Neuronal stem cell (in vitro differentiated cells): ENCODE measurements around the gene KCNS3.

Experiments used
- DNase-seq: peaks from one replicate; pipeline ENCODE4 v3.0.0-alpha.2; 2013; ENCODE audit warnings: low spot score
- H2AFZ ChIP-seq: one replicate; pipeline ENCODE4 v1.6.1; 2013; ENCODE audit warnings: mild to moderate bottlenecking, low read length, inconsistent platforms
- H2AK5ac ChIP-seq: 2 replicates; pipeline ENCODE4 v1.6.1; 2013; ENCODE audit warnings: low read depth, mild to moderate bottlenecking, inconsistent platforms, low read length, moderate library complexity, mixed read lengths
- H2BK120ac ChIP-seq: 2 replicates; pipeline ENCODE4 v1.6.1; 2013; ENCODE audit warnings: low read depth, mild to moderate bottlenecking, inconsistent platforms, low read length, moderate library complexity, mixed read lengths
- H2BK12ac ChIP-seq: one replicate; pipeline ENCODE4 v1.6.1; 2013; ENCODE audit warnings: low read length, inconsistent platforms
- H2BK15ac ChIP-seq: 2 replicates; pipeline ENCODE4 v1.6.1; 2013; ENCODE audit warnings: mild to moderate bottlenecking, low read length, inconsistent platforms, mixed read lengths
- H2BK5ac ChIP-seq: one replicate; pipeline ENCODE4 v1.6.1; 2013; ENCODE audit warnings: inconsistent platforms, mild to moderate bottlenecking, low read length, moderate library complexity
- H3K14ac ChIP-seq: one replicate; pipeline ENCODE4 v1.6.1; 2013; ENCODE audit warnings: low read length, inconsistent platforms
- H3K18ac ChIP-seq: 2 replicates; pipeline ENCODE4 v1.6.1; 2013; ENCODE audit warnings: low read length, inconsistent platforms
- H3K23ac ChIP-seq: 2 replicates; pipeline ENCODE4 v1.6.1; 2013; ENCODE audit warnings: low read depth, mild to moderate bottlenecking, mixed read lengths, low read length, inconsistent platforms; ENCODE audit not compliant: poor library complexity
- H3K27ac ChIP-seq: replicated peaks from 3 replicates; pipeline ENCODE4 v1.5.1; 2013; ENCODE audit warnings: low read length, inconsistent platforms
- H3K27me3 ChIP-seq, 3 experiments: 2 replicates each; pipeline ENCODE4 v1.6.1; 2013; ENCODE audit warnings: low read length in 3 of 3, mild to moderate bottlenecking in 2 of 3, inconsistent platforms in 1 of 3, low read depth in 1 of 3, mixed read lengths in 1 of 3, moderate library complexity in 1 of 3; ENCODE audit not compliant: control insufficient read depth in 3 of 3, insufficient read depth in 3 of 3
- H3K36me3 ChIP-seq, 2 donors: replicated peaks in 1 of 2; 2 replicates each; pipeline ENCODE4 v1.6.1; 2013; ENCODE audit warnings: low read length in 2 of 2; ENCODE audit not compliant: control insufficient read depth in 2 of 2, insufficient read depth in 2 of 2
- H3K4ac ChIP-seq: 2 replicates; pipeline ENCODE4 v1.6.1; 2013; ENCODE audit warnings: inconsistent platforms, mild to moderate bottlenecking, low read length, moderate library complexity
- H3K4me1 ChIP-seq, 2 donors: 1 replicate in 1 of 2; 2 replicates in 1 of 2; pipeline ENCODE4 v1.6.1; 2013; ENCODE audit warnings: low read length in 2 of 2, low read depth in 1 of 2; ENCODE audit not compliant: control insufficient read depth in 2 of 2, insufficient read depth in 1 of 2
- H3K4me2 ChIP-seq: one replicate; pipeline ENCODE4 v1.6.1; 2013; ENCODE audit warnings: mild to moderate bottlenecking, low read length, inconsistent platforms; ENCODE audit not compliant: insufficient read depth, poor library complexity, severe bottlenecking
- H3K4me3 ChIP-seq, 2 donors: 2 replicates each; pipeline ENCODE4 v1.5.1; 2013; ENCODE audit warnings: low read length in 2 of 2, mild to moderate bottlenecking in 2 of 2, inconsistent platforms in 1 of 2, moderate library complexity in 1 of 2
- H3K79me1 ChIP-seq: one replicate; pipeline ENCODE4 v1.6.1; 2013; ENCODE audit warnings: low read depth, mild to moderate bottlenecking, inconsistent platforms, low read length, moderate library complexity
- H3K9ac ChIP-seq: one replicate; pipeline ENCODE4 v1.6.1; 2013; ENCODE audit warnings: mild to moderate bottlenecking, low read depth, low read length, inconsistent platforms; ENCODE audit not compliant: poor library complexity
- H3K9me3 ChIP-seq, 2 donors: replicated peaks in 1 of 2; 2 replicates each; pipeline versions ENCODE3 to v1.6.1; 2013; ENCODE audit warnings: low read length in 2 of 2, mild to moderate bottlenecking in 2 of 2, inconsistent platforms in 1 of 2, low read depth in 1 of 2, mixed read lengths in 1 of 2, moderate library complexity in 1 of 2; ENCODE audit not compliant: control insufficient read depth in 2 of 2, insufficient read depth in 1 of 2
- H4K8ac ChIP-seq: one replicate; pipeline ENCODE4 v1.6.1; 2013; ENCODE audit warnings: low read depth, mild to moderate bottlenecking, inconsistent platforms, low read length, moderate library complexity
- H4K91ac ChIP-seq: one replicate; pipeline ENCODE4 v1.6.1; 2013; ENCODE audit warnings: low read length, low read depth, mild to moderate bottlenecking, inconsistent platforms; ENCODE audit not compliant: poor library complexity
- whole genome bisulfite sequencing, 2 donors: extraction: QIAGEN DNeasy Blood & Tissue Kit; methylation state at CpG; one replicate each; pipeline ENCODE4 v1.1.7; 2013; ENCODE audit warnings: missing lambda C conversion rate in 2 of 2, mixed read lengths in 1 of 2; ENCODE audit not compliant: insufficient read length in 2 of 2, insufficient replicate concordance in 1 of 2; ENCODE audit errors: extremely low coverage in 2 of 2; 5-methylcytosine and 5-hydroxymethylcytosine counted together

KCNS3 gene

GRCh38 chr2:17879913-17880274, 1.4 kb downstream of the KCNS3 start:
- H2BK15ac ChIP-seq = no peak overlapping the region
- H3K9ac ChIP-seq = no peak overlapping the region
- no peak overlapping the region for H3K18ac ChIP-seq
- H2AK5ac ChIP-seq = no peak overlapping the region
- no peak overlapping the region for H2BK120ac ChIP-seq
- no peak overlapping the region for H4K91ac ChIP-seq
- no peaks in the 10 kb centered on the region for H3K9me3 ChIP-seq
- peak overlapping the region; percentile 39 for H2BK5ac ChIP-seq
- no peak overlapping the region for H3K4ac ChIP-seq
- no peak overlapping the region for H3K14ac ChIP-seq
- no peak overlapping the region for H4K8ac ChIP-seq
- peak overlapping the region; percentile 87 for H2AFZ ChIP-seq
- DNase-seq = no peak
- no peaks in the 10 kb centered on the region for H3K79me1 ChIP-seq
- no peak overlapping the region for H2BK12ac ChIP-seq
- no peak overlapping the region for H3K27ac ChIP-seq
- H3K4me3 ChIP-seq = peak overlapping the region in 1 of 2 donors; percentile 94
- H3K23ac ChIP-seq = no peak overlapping the region
- no peaks in the 10 kb centered on the region for H3K36me3 ChIP-seq
- peaks cover 0 to 5% of the 10 kb centered on the region in 2 donors for H3K4me1 ChIP-seq
- peak overlapping the region; percentile 84 for H3K4me2 ChIP-seq
- H3K27me3 ChIP-seq = peaks cover 4 to 72% (median 28%) of the 10 kb centered on the region in 3 experiments
- WGBS, 2 donors = no CpG with 5 or more reads among the region's 9 CpGs

- Histone ChIP-seq H3K36me3 (no peaks in the 10 kb centered on the region), H3K23ac (no peak overlapping the region), H2BK120ac (no peak overlapping the region), H3K9me3 (no peaks in the 10 kb centered on the region), H3K18ac (no peak overlapping the region), H2BK12ac (no peak overlapping the region), H2BK5ac (no peak overlapping the region), H3K4ac (no peak overlapping the region), H2AFZ (no peak overlapping the region), H2BK15ac (no peak overlapping the region), H3K4me1 (no peaks in the 10 kb centered on the region), H3K14ac (no peak overlapping the region), H3K4me3 (no peak overlapping the region), H3K4me2 (no peak overlapping the region), H2AK5ac (no peak overlapping the region), H4K8ac (no peak overlapping the region), H3K27me3 (no peaks in the 10 kb centered on the region), H3K9ac (no peak overlapping the region), H3K79me1 (peaks cover 1% of the 10 kb centered on the region), H4K91ac (no peak overlapping the region), H3K27ac (no peak overlapping the region)
- WGBS, 2 donors = no CpG with 5 or more reads among the region's 10 CpGs
- DNase-seq = no peak
Observed at GRCh38 chr2:17892770-17893534, 14.5 kb downstream of the KCNS3 start.

DNA sequence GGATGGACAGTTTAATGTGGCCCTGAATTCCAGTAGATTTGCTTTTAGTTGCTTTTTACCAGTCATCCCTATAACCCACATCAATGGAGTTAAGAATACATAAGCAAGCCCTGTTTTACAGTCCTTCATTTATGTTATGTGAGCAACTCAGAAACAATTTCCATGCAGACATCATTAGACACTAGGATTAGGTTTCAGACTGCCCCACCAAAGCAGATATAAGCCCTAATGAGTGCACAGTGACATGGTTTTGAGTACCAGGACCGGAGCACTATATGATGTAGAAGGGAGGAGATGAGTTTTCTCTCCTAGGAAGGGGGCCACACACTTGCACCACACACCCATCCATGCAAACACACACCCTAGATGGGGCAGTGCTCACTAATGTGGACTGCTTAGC, 15.5 kb downstream of the KCNS3 start:
- Histone ChIP-seq H4K91ac (no peak overlapping the region), H2AFZ (no peak overlapping the region), H3K79me1 (peaks cover 1% of the 10 kb centered on the region), H3K14ac (no peak overlapping the region), H2BK5ac (no peak overlapping the region), H2BK120ac (no peak overlapping the region), H2BK15ac (no peak overlapping the region), H3K9me3 (no peaks in the 10 kb centered on the region), H3K9ac (no peak overlapping the region), H3K4me2 (no peak overlapping the region), H3K18ac (no peak overlapping the region), H4K8ac (no peak overlapping the region), H2BK12ac (no peak overlapping the region), H3K27me3 (no peaks in the 10 kb centered on the region), H3K4ac (no peak overlapping the region), H3K36me3 (no peaks in the 10 kb centered on the region), H3K23ac (no peak overlapping the region), H3K27ac (no peak overlapping the region), H3K4me3 (no peak overlapping the region), H2AK5ac (no peak overlapping the region), H3K4me1 (no peaks in the 10 kb centered on the region)
- WGBS, 2 donors = no CpG with 5 or more reads among the region's 1 CpG
- DNase-seq = no peak

GRCh38 chr2:17894556-17894955, 16.1 kb downstream of the KCNS3 start:
- Histone ChIP-seq H2BK5ac (no peak overlapping the region), H4K91ac (no peak overlapping the region), H3K14ac (no peak overlapping the region), H3K79me1 (peaks cover 1% of the 10 kb centered on the region), H2BK120ac (no peak overlapping the region), H3K18ac (no peak overlapping the region), H4K8ac (no peak overlapping the region), H3K36me3 (no peaks in the 10 kb centered on the region), H2BK12ac (no peak overlapping the region), H2BK15ac (no peak overlapping the region), H2AFZ (no peak overlapping the region), H3K4me3 (no peak overlapping the region), H3K27ac (no peak overlapping the region), H2AK5ac (no peak overlapping the region), H3K9ac (no peak overlapping the region), H3K9me3 (no peaks in the 10 kb centered on the region), H3K27me3 (no peaks in the 10 kb centered on the region), H3K4me1 (no peaks in the 10 kb centered on the region), H3K4ac (no peak overlapping the region), H3K23ac (no peak overlapping the region), H3K4me2 (no peak overlapping the region)
- no peak for DNase-seq
- no CpG with 5 or more reads among the region's 2 CpGs for WGBS, 2 donors
